ENCODE measurements around the gene RASGRP1.

RASGRP1 gene

GRCh38 chr15:38576837-38577236 is 12.2 kb upstream of the RASGRP1 start:
- in situ Hi-C loops (cut with MboI; ENCODE audit: low sequenced_read_pairs): no loop called here

DNA sequence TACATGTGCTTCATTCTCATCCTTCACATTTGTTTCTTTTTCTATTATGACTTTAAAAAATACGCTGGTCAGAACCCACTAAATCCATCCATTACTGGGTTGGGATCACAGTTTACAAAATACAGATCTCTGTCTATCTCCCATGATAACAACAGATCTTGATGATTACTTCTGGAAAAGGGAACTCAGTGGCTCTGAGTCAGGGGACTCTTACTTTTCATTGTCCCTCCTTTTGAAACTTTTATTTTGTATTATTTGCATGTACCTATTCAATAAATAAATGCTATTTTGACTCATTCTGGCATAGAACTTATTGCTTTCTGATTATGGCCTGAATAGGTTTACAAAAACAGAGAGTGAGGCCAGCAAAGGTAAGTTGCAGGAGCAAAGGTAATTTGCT is 11.6 kb upstream of the RASGRP1 start:
- in situ Hi-C loops (cut with MboI; ENCODE audit: low sequenced_read_pairs): no loop called here

- in situ Hi-C loops (cut with MboI; ENCODE audit: low sequenced_read_pairs): no loop called here
These were observed 665 bp upstream of the RASGRP1 start for GRCh38 chr15:38565287-38565670.

- in situ Hi-C loops (cut with MboI; ENCODE audit: low sequenced_read_pairs): no loop called here
These were observed 693 bp downstream of the RASGRP1 start for GRCh38 chr15:38563723-38564519.

GRCh38 chr15:38562278-38562677 is 2.3 kb downstream of the RASGRP1 start:
- in situ Hi-C loops (cut with MboI; ENCODE audit: low sequenced_read_pairs): no loop called here

DNA sequence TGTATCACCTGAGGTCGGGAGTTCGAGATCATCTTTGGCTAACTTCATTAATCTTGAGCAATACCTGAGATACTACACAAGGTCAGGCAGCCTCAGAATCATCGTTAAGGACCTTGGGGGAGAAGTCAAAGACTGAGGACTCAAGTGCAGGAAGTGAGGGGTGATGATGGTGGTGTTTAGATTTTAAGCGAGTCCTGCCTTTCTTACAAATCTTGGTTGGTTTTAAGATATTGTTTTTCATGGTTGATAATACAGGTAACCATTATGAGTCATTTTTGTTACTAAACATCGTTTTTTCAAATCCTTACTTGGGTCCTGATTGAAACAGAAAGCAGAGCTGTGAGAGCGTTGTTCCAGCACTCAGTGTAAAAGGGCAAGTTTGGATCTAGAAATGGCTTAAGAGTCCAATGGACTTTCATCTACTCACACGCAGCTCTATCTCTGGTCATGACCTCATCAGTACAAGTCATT is 4.1 kb downstream of the RASGRP1 start:
- in situ Hi-C loops (cut with MboI; ENCODE audit: low sequenced_read_pairs): no loop called here

DNA sequence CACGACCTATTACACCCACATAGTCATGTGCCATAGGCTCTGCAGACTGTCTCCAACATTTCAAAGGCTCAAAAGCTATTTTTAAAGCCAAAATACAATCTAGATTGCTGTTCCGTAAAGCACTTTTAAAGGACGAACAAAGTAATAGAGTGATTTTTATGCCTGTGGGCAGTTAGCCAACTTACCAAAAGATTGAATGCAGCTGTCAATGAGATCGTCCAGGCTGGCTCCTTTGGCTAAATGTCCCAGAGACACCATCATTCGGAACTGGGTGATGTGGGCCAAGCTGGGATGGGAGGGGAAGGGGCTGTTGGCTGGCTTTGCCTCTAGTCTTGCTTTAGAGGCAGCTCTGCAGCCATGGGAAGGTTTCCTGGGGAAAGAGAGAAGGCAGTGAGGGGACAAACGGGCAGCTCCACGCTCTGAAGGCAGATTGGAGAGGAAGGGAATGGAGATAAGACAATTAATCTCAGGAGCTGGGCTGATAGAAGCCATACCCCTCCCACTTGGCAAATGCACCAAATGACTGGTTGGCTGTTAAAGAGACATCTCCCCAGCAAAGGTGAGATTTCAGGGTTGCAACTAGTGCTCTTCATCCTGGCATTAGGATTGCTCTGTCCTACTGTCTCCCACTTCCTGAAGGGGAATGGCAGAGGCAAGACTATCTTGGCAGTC is 4.8 kb downstream of the RASGRP1 start:
- in situ Hi-C loops (cut with MboI; ENCODE audit: low sequenced_read_pairs): no loop called here

DNA sequence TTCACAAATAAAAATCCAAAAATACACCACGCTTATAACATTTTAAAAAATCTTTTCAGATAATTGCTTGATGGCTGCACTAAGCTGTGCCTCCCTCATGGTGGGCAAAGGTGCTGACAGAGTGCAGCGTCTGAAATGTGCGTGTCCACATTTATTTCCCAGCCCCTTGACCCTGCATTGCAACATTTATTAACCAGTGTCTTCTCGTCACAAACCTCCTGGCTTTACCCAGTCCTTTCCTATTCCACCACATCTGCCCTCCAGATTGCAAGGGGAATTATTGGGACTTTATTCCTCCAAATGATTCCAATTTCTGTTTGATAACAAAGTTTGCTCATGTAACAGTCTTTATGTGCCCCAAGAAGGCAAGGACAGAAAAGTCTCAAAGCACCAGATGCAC is 5.5 kb downstream of the RASGRP1 start:
- in situ Hi-C loops (cut with MboI; ENCODE audit: low sequenced_read_pairs): no loop called here

DNA sequence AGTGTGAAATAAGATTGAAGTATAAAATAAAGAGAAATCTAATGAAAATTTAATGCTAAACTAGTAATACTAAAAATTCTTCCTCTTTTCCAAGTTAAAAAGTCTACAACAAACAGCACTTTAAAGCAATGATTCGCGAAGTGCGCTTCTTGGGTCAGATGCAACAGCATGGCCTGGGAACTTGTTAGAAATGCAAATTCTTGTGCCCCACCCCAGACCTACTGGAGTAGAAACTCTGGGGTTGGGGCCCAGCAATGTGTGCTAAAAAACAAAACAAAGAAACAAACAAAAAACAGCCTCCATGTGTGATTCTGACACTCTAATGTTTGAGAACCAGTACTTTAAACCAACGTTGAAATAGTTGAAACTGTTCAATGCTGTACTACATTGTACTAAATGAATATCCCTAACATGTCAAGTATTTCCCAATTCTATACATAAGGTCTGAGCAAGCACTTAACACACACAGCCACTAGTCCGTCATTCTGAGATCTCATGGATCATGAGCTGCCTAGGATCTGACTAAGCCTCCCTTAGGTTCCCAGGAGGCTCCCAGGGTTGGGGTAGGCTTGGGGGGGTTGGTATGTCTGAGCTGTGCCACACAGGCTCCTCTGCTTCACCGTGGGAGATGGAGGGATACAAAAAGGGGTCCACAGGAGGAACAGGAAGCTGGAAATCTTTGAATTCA is 6.1 kb downstream of the RASGRP1 start:
- in situ Hi-C loops (cut with MboI; ENCODE audit: low sequenced_read_pairs): no loop called here

GRCh38 chr15:38557921-38558320 is 6.7 kb downstream of the RASGRP1 start:
- in situ Hi-C loops (cut with MboI; ENCODE audit: low sequenced_read_pairs): no loop called here

DNA sequence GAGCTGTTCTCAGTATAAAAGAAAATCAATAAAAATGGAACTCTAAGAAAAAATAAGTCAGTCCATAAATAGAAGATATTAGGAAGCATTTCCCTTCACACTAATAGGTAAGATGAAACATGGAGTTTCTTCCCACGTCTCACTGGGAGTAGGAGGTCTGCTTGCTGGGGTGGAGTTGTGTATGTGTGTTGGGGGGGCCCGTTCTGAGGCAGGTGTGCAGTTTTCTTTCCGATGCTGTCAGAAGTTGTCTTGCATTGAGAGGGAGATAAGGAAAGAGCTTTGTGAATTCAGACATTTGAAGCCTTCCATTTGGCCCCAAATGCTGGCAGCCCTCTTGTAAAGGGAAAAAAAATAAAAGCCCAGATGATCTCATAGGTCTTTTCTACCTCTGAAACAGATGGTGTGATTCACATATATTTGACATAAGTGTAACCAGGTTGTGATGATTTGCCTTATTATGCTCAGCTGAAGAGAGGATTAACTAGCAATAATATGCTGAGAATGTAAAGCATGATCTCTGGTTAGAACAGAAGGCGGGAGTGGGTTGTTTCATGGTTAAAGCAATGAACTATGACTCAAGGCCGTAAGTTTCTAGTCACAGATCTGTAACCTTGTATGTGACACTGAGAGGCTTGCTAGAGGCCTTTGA is 8.8 kb downstream of the RASGRP1 start:
- in situ Hi-C loops (cut with MboI; ENCODE audit: low sequenced_read_pairs): no loop called here

- in situ Hi-C loops (cut with MboI; ENCODE audit: low sequenced_read_pairs): no loop called here
These were observed 10.3 kb downstream of the RASGRP1 start for GRCh38 chr15:38554354-38554753.

DNA sequence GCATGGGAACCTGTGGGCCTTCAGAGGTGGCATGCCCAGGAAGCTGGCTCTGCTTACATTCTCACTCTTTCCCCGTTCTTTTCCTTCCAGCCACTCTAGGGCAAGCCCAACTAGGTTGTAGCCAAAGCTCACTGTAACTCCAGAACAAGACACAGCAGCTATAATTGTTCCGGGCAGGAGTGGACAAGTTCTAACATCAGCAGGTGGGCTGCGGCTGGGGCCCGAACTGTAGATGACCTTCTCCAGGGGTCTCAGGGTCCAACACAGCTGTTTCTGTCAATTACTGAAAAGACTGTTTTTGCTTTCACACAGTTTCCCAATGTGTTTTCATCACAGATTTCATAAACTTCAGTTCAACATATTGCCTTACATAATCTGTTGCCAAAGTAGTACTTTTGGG is 11.5 kb downstream of the RASGRP1 start:
- in situ Hi-C loops (cut with MboI; ENCODE audit: low sequenced_read_pairs): no loop called here

- in situ Hi-C loops (cut with MboI; ENCODE audit: low sequenced_read_pairs): no loop called here
These were observed 12.6 kb downstream of the RASGRP1 start for GRCh38 chr15:38551720-38552648.

DNA sequence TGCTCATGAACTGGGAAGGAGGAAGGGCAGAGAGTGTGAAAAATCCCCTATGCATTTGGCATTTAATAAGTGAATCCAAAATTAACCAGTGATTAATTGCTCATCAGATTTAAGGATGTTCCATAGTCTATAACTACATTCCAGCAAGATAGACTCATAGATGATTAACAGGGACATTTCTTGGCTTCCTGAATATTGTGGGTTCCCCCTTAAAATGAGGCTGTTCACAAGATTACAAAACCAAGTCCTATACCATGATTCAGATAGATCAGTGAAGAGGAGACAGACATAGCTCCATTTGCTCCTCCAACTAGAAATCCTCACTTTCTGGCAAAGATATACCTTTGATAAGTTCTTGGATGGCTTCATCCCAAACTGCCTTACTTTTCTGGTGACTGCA is 15.4 kb downstream of the RASGRP1 start:
- in situ Hi-C loops (cut with MboI; ENCODE audit: low sequenced_read_pairs): no loop called here

DNA sequence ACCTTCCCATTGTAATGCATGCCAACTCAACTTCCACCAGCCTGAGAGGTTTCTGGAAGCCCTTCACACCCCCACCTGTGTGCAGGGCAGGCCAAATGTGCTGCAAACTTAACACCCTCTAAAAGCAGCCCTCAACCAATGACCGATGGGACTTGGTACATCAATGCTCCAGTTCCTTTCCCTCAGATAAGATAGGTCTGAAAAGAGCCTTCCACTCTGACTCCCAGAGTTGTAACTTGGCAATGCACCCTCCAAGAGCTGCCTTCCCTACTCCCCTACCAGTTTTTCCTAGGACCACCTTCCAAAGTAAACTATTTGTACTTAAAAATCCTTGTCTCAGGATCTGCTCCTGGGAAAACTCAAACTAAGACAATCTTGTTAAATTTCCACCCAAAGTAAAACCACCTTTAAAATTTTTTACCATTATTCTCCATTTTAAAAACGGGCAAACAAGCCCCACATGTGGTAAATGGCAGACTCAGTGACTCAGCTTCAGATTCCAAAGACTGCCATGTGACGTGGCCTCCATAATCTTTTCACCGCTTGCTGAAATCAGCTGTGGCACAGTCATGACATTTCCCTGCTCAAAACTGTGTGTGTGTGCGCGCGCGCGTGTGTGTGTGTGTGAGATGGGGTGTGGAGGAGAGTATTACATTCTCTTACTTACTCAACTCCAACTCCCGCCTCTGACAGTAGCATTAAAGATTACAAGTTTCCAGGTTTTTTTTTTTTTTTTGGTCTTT is 17.2 kb downstream of the RASGRP1 start:
- in situ Hi-C loops (cut with MboI; ENCODE audit: low sequenced_read_pairs): no loop called here

DNA sequence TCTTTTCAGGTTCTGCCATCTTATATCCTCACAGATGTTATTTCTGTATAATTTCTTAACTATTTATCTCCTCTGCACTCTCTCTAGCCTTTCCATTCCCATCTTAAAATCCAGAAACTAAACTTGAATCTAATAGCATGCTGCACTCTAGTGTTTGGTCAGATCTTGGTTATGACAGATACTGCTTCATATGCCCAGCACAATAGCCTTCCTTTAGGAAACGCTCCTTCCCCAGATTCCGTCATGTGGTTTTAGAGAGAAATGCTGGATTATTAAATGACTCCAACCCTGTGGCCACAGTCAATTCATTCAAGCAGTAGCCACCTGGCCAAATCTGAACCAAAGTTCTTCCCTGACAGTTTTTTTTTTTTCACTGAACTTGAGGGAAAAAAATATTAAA is 19.4 kb downstream of the RASGRP1 start:
- in situ Hi-C loops (cut with MboI; ENCODE audit: low sequenced_read_pairs): no loop called here

GRCh38 chr15:38541026-38541425 is 23.6 kb downstream of the RASGRP1 start:
- in situ Hi-C loops (cut with MboI; ENCODE audit: low sequenced_read_pairs): no loop called here

- in situ Hi-C loops (cut with MboI; ENCODE audit: low sequenced_read_pairs): no loop called here
These were observed 24.1 kb downstream of the RASGRP1 start for GRCh38 chr15:38540510-38540909.

DNA sequence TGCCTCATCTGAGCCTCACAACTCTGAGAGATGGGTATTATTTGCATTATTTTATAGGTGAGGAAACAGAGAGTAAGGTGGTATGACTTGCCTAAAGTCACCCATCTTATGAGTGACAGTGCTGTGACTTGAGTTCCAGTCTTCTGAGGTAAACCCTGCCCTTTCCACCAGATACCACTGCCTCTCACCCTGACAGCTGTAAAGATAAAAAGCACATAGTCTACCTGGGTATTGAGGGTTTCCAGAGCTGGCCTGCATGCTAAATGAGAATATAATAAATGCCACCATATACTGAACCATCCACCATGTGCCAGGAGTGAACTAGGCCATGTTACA is 25.6 kb downstream of the RASGRP1 start:
- in situ Hi-C loops (cut with MboI; ENCODE audit: low sequenced_read_pairs): no loop called here

All from HL-60/S4 treated with retinoic acid at 250 ng/mL for 4 days and 3 days (cell line).